PC-3 (cell line): ENCODE data around the gene NAA38. TPM values are rescaled to one million over a fixed set of nuclear protein-coding genes. Genes with fewer than 3 reads are reported as not detected.

Experiments
- ATAC-seq: fragments of 200-7000 bp; cut with Tn5 transposase; 2 replicates; pipeline ENCODE4 v1.9.1; 2020; ENCODE audit warnings: mild to moderate bottlenecking, moderate library complexity
- BruUV-seq: library from RNA; stranded (reverse); fragments of 400-500 nt; replicated peaks from 2 replicates; lab custom pipeline; 2021; lab: Mats Ljungman, UMichigan
- CTCF ChIA-PET: fragments of 300-600 bp; sonication (Branson Sonifier 250); formaldehyde crosslinking; loops from one replicate; lab custom pipeline; 2022; ENCODE audit warnings: antibody characterized with exemption; lab: Charles Lee
- POLR2A ChIA-PET: fragments of 300-600 bp; sonication (Branson Sonifier 250); formaldehyde crosslinking; loops from one replicate; lab custom pipeline; 2022; ENCODE audit warnings: antibody characterized with exemption; ENCODE audit not compliant: unreplicated experiment; lab: Charles Lee
- DNase-seq: peaks from one replicate; pipeline ENCODE4 v3.0.0-alpha.2; 2015
- H2AFZ ChIP-seq: fragments of 300-600 bp; sonication (generic); 2 replicates; pipeline ENCODE4 v1.6.0; 2016; ENCODE audit warnings: antibody characterized with exemption, low read length
- H3F3A ChIP-seq: fragments of 300-600 bp; sonication (generic); one replicate; pipeline ENCODE4 v1.6.0; 2017; ENCODE audit warnings: antibody characterized with exemption, low read length, control low read depth, mild to moderate bottlenecking; ENCODE audit not compliant: unreplicated experiment
- H3K27ac ChIP-seq: fragments of 300-600 bp; sonication (generic); 2 replicates; pipeline ENCODE4 v1.5.1; 2016; ENCODE audit warnings: mild to moderate bottlenecking, low read length
- H3K27me3 ChIP-seq: fragments of 300-600 bp; sonication (generic); 2 replicates; pipeline ENCODE4 v1.6.1; 2016; ENCODE audit warnings: low read length, mixed read lengths
- H3K36me3 ChIP-seq: fragments of 300-600 bp; sonication (generic); 2 replicates; pipeline ENCODE4 v1.6.1; 2016; ENCODE audit warnings: low read depth, mixed run types, low read length, mixed read lengths
- H3K4me1 ChIP-seq: fragments of 300-600 bp; sonication (generic); 2 replicates; pipeline ENCODE4 v1.5.1; 2016; ENCODE audit warnings: low read length; ENCODE audit not compliant: insufficient read depth
- H3K4me2 ChIP-seq: fragments of 300-600 bp; sonication (generic); 2 replicates; pipeline ENCODE4 v1.6.0; 2016; ENCODE audit warnings: low read length
- H3K4me3 ChIP-seq: fragments of 300-600 bp; sonication (generic); 2 replicates; pipeline ENCODE4 v1.5.1; 2016; ENCODE audit warnings: mild to moderate bottlenecking, low read length, mixed read lengths
- H3K79me2 ChIP-seq: fragments of 300-600 bp; sonication (generic); 2 replicates; pipeline ENCODE4 v1.6.1; 2017; ENCODE audit warnings: low read length, mixed read lengths
- H3K9ac ChIP-seq: fragments of 300-600 bp; sonication (generic); 2 replicates; pipeline ENCODE4 v1.6.0; 2016; ENCODE audit warnings: mild to moderate bottlenecking, low read length
- H3K9me2 ChIP-seq: fragments of 300-600 bp; sonication (generic); replicated peaks from 2 replicates; pipeline ENCODE4 v1.6.1; 2016; ENCODE audit warnings: mixed run types, low read length, mixed read lengths
- H3K9me3 ChIP-seq: fragments of 300-600 bp; sonication (generic); 2 replicates; pipeline ENCODE4 v1.6.1; 2016; ENCODE audit warnings: low read length, mixed read lengths
- H4K20me1 ChIP-seq: fragments of 300-600 bp; sonication (generic); 2 replicates; pipeline ENCODE4 v1.6.1; 2016; ENCODE audit warnings: low read length, mixed read lengths
- EZH2 ChIP-seq: fragments of 300-600 bp; sonication (generic); IDR thresholded peaks from one replicate; pipeline ENCODE4 v1.6.1; 2017; ENCODE audit warnings: antibody characterized with exemption, mild to moderate bottlenecking, low read length; ENCODE audit not compliant: unreplicated experiment
- EZH2phosphoT487 ChIP-seq: fragments of 300-600 bp; sonication (generic); IDR thresholded peaks from 2 replicates; pipeline ENCODE4 v1.6.1; 2018; ENCODE audit warnings: mild to moderate bottlenecking, antibody characterized with exemption, low read length, borderline replicate concordance
- intact Hi-C: fragments of 100-400 bp; cut with micrococcal nuclease; formaldehyde crosslinking; loops from 2 replicates; pipeline ENCODE4 v1.9.0; 2023
- total RNA-seq: library from RNA; depleted of rRNA; stranded (reverse); fragments of >200 nt; gene quantifications from 2 replicates; pipeline ENCODE4 v1.2.3, GENCODE V29; 2014
- TF ChIP-seq, protein P1 (sequence below): fragments of 300-600 bp; sonication (generic); conservative IDR thresholded peaks from 2 replicates; pipeline ENCODE4 v1.5.1; 2017; ENCODE audit warnings: antibody characterized with exemption, low read depth, mild to moderate bottlenecking, low read length

The NAA38 gene
- total RNA-seq, 1 experiment from 2014 or later: 403 TPM

DNA sequence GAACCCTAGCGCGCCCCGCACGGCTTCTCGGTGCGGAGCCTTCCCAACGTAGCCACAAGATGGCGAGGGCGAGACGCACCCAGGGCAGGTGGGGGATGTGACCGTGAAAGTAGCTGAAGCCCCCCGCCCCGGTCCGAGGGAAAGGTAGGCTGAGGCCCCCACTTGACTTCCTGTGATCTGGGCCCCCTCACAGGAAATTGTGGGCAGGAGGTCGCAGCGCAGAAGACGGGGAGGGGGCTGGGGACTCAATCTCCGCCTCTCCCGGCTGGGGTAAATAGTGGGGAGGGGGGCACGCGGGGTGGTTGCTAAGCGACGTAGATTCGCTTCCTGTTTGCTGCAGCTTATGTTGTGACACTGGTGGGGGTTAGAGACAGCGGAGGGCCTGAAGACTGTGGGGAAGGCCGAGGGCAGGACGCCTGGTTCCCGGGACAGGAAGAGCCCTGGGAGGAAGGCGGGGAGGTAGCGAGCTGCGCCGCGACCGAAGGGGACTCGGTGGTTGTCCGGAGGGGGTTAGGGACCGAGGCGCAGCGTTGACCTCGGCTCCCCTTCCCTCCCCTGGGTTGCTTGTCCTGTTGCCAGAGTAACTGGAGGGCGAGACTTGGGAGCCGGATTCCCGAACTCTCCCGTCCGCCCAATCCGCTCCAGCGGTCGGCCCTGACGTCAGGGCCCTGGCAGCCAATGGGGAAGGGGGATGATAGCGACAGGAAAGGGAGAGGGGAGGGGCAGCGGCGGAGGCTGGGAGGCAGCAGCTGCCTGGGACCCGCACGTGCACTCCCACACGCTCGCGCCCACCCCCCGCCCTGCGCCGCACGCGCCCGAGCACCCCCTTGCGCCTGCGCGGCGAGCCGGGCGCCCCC is 22.2 kb downstream of the NAA38 start:
- Histone ChIP-seq H4K20me1 (no peaks in the 10 kb centered on the region), H3K36me3 (no peaks in the 10 kb centered on the region), H3K4me3 (peak overlapping the region; percentile 83), H3K4me1 (peaks cover 27% of the 10 kb centered on the region), H3K79me2 (peaks cover 15% of the 10 kb centered on the region), H2AFZ (peak overlapping the region; percentile 83), H3K4me2 (peak overlapping the region; percentile 85), H3K27ac (peak overlapping the region; percentile 75), H3F3A (no peaks in the 10 kb centered on the region), H3K9ac (peak overlapping the region; percentile 75), H3K9me2 (no peaks in the 10 kb centered on the region), H3K9me3 (no peaks in the 10 kb centered on the region), H3K27me3 (no peaks in the 10 kb centered on the region)
- no TSS peak for BruUV-seq
- POLR2A ChIA-PET: interaction anchor here (1.1 kb wide), 1 partner anchor 10 kb away, joined by 4 read pairs; no protein-coding TSS in a partner anchor
- CTCF ChIA-PET: interaction anchor here (0.5 kb wide), 2 partner anchors 21 to 351 kb away, joined by 3 to 4 read pairs; partner anchors contain the start of gene POLR2A
- ATAC-seq (peak; percentile 56), DNase-seq (peak; percentile 97)
- no peak for TF ChIP-seq EZH2
- TF ChIP-seq, protein P1, sequence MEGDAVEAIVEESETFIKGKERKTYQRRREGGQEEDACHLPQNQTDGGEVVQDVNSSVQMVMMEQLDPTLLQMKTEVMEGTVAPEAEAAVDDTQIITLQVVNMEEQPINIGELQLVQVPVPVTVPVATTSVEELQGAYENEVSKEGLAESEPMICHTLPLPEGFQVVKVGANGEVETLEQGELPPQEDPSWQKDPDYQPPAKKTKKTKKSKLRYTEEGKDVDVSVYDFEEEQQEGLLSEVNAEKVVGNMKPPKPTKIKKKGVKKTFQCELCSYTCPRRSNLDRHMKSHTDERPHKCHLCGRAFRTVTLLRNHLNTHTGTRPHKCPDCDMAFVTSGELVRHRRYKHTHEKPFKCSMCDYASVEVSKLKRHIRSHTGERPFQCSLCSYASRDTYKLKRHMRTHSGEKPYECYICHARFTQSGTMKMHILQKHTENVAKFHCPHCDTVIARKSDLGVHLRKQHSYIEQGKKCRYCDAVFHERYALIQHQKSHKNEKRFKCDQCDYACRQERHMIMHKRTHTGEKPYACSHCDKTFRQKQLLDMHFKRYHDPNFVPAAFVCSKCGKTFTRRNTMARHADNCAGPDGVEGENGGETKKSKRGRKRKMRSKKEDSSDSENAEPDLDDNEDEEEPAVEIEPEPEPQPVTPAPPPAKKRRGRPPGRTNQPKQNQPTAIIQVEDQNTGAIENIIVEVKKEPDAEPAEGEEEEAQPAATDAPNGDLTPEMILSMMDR: peak; percentile 71
- TF ChIP-seq EZH2phosphoT487: 0 out of 2 replicates have a peak, but pooled peaks have one; percentile 35
- intact Hi-C loops: loop anchor here (2.0 kb wide), 1 partner anchor 22 kb away; the partner anchor contains the start of gene NAA38

DNA sequence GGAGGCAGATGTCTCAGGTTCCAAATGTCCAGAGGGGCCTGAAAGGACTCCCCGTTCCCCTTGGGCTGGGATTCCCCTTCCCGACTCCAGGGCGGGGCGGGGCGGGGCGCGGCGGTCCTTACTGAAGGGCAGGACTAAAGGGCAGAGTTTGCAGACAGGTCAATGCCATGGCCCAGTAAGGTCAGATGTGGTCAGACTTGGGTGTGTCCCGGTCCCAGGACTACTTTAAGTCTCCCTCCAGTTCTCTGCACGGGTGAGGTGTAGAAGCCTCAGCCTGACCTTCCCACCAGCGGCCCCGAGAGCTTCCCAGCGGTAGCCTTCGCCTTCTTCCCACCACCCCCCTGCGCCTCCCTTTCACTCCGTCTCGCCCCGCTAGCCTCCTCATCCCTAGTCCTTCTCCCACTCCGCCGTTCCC is 22.8 kb downstream of the NAA38 start:
- H3K4me1 ChIP-seq: peaks cover 27% of the 10 kb centered on the region
- H3K79me2 ChIP-seq: peaks cover 11% of the 10 kb centered on the region
- intact Hi-C loops: loop anchor here (2.0 kb wide), 1 partner anchor 22 kb away; the partner anchor contains the start of gene NAA38
- peak overlapping the region; percentile 44 for H3K9ac ChIP-seq
- H3K4me3 ChIP-seq: peak overlapping the region; percentile 83
- no peaks in the 10 kb centered on the region for H4K20me1 ChIP-seq
- H3F3A ChIP-seq: no peaks in the 10 kb centered on the region
- no peaks in the 10 kb centered on the region for H3K36me3 ChIP-seq
- no TSS peak for BruUV-seq
- no peaks in the 10 kb centered on the region for H3K27me3 ChIP-seq
- ATAC-seq (peak; percentile 1), DNase-seq (no peak)
- H3K9me2 ChIP-seq: no peaks in the 10 kb centered on the region
- no peaks in the 10 kb centered on the region for H3K9me3 ChIP-seq
- H2AFZ ChIP-seq: peak overlapping the region; percentile 83
- POLR2A ChIA-PET: no interaction called here
- TF ChIP-seq EZH2 (no peak), EZH2phosphoT487 (no peak)
- TF ChIP-seq, protein P1: no peak
- peak overlapping the region; percentile 85 for H3K4me2 ChIP-seq
- CTCF ChIA-PET: no interaction called here
- peak overlapping the region; percentile 60 for H3K27ac ChIP-seq
